IPS-18a (cell line): ENCODE data around the gene PTPRE.

Experiments used
- H3K27ac ChIP-seq: one replicate; pipeline ENCODE4 v1.5.1; 2013; ENCODE audit warnings: low read length
- H3K27me3 ChIP-seq: one replicate; pipeline ENCODE4 v1.6.1; 2013; ENCODE audit warnings: mild to moderate bottlenecking, low read length; ENCODE audit not compliant: control insufficient read depth, insufficient read depth
- H3K36me3 ChIP-seq: one replicate; pipeline ENCODE4 v1.6.1; 2013; ENCODE audit warnings: low read depth, low read length; ENCODE audit not compliant: control insufficient read depth
- H3K4me1 ChIP-seq: one replicate; pipeline ENCODE4 v1.6.1; 2013; ENCODE audit warnings: low read depth, low read length; ENCODE audit not compliant: control insufficient read depth
- H3K4me3 ChIP-seq: one replicate; pipeline ENCODE4 v1.5.1; 2013; ENCODE audit warnings: low read length
- H3K9ac ChIP-seq: one replicate; pipeline ENCODE4 v1.6.1; 2013; ENCODE audit warnings: mild to moderate bottlenecking, low read length, moderate library complexity
- H3K9me3 ChIP-seq: one replicate; pipeline ENCODE4 v1.6.1; 2013; ENCODE audit warnings: low read depth, low read length; ENCODE audit not compliant: control insufficient read depth

Gene PTPRE

DNA sequence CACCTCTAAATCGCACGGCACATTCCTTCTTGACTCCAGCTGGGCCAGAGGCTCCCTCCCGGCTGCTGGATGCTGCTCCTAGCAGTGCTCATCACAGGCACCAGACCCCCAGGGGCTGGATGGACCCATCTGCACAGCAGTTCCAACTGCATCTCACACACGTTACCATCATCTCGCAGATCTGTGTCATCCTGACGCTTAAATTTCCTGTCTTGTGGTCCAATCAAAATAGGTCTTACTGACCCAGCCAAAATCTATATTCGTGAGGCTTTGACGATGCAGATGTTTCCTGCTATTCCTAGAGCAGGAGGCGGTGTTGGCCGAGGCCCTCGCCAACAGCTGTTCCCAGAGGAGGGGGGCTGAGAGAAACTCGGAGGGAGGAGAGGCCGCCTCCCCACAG is 111.3 kb downstream of the PTPRE start:
- no peak overlapping the region for H3K9ac ChIP-seq
- no peaks in the 10 kb centered on the region for H3K27me3 ChIP-seq
- H3K36me3 ChIP-seq = no peaks in the 10 kb centered on the region

DNA sequence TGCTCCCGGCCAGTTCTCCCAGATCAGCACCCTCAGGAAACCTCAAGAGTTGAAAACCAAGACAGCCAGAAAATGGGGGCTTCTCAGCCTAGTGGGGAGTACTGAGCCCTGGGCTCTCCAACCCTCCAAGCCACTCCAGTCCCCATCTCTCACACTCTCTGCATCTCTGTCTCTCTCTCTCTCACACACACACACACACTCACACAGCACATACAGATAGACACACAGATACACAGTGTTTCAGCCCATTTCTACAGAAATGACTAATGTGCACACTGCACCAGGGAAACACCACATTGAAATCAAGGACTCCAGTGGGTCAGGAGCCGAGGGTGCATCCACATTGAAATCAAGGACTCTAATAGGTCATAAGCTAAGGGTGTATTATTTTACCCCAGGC is 111.8 kb downstream of the PTPRE start:
- no peaks in the 10 kb centered on the region for H3K4me1 ChIP-seq
- H3K27ac ChIP-seq = no peak overlapping the region
- no peak overlapping the region for H3K9ac ChIP-seq
- H3K36me3 ChIP-seq = no peaks in the 10 kb centered on the region
- no peak overlapping the region for H3K4me3 ChIP-seq
- no peaks in the 10 kb centered on the region for H3K27me3 ChIP-seq
- no peaks in the 10 kb centered on the region for H3K9me3 ChIP-seq

More for the DNA sequence above, 111.3 kb downstream of the PTPRE start:
- H3K4me1 ChIP-seq = no peaks in the 10 kb centered on the region
- H3K27ac ChIP-seq = no peak overlapping the region
- no peak overlapping the region for H3K4me3 ChIP-seq
- H3K9me3 ChIP-seq = no peaks in the 10 kb centered on the region

DNA sequence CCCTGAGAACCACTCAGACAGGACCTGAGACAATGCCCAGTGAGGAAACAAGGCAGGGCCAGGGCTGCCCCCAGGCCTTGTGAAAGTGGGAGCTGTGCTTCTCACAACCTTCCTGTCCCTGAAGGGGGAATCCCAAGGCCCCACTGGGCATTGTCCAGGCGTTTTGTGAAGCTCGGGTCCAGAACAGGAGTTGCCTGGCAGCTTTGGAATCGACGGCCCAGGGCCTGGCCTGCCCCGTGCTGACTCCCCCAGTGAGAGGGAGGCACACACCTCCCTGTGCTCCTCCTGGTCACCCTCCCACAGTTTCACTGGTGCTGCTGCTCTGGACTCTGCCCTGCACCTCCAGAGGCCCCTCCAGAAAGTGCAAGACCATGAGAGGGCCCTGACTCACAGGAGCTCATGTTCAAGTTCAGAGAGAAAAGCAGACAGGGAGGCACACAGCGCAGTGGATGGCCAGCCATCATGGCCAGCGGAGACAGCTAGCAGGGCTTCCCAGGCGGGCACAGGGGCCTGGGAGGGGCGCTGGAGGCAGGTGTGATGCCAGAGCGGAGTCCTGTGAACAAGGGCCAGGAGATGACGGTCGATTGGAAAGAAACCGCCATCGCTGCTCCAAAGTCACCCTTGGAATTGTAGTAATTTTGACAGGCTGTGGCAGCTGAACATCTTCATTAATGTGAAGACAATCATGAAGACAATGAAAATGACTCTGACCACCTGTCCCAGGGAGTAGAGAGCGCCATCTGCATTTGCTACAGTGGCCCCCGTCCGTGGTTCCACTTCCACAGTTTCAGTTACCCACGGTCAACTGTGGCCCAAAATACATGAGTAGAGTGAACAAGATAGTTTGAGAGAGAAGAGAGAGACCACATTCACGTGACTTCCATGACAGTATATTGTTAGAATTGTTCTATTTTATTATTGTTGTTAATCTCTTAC is 115.6 kb downstream of the PTPRE start:
- Histone ChIP-seq H3K27me3 (no peaks in the 10 kb centered on the region), H3K4me1 (no peaks in the 10 kb centered on the region), H3K27ac (no peak overlapping the region), H3K36me3 (no peaks in the 10 kb centered on the region), H3K9ac (no peak overlapping the region), H3K9me3 (no peaks in the 10 kb centered on the region), H3K4me3 (no peak overlapping the region)

DNA sequence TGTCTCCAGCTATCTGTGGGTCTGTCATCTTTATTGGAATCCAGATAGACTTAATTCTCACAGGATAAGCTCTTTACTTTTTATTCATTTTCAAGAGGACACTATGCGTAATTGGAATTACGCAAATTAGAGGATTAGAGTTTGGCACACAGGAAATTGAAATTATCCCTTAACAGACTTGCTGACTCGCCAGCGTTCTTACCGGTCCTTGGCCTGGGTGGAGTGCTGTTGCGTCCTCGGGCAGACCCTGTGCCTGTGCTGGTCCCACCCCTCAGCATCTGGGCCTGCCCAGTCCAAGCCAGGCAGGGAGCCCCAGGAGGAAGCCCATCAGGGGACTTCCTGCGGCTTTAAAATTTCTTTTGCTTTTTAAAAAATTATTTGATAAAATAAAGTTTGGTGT is 117.5 kb downstream of the PTPRE start:
- H3K4me3 ChIP-seq = no peak overlapping the region
- H3K4me1 ChIP-seq = no peaks in the 10 kb centered on the region
- H3K36me3 ChIP-seq = no peaks in the 10 kb centered on the region
- no peak overlapping the region for H3K27ac ChIP-seq
- H3K27me3 ChIP-seq = no peaks in the 10 kb centered on the region
- H3K9ac ChIP-seq = no peak overlapping the region
- H3K9me3 ChIP-seq = no peaks in the 10 kb centered on the region

DNA sequence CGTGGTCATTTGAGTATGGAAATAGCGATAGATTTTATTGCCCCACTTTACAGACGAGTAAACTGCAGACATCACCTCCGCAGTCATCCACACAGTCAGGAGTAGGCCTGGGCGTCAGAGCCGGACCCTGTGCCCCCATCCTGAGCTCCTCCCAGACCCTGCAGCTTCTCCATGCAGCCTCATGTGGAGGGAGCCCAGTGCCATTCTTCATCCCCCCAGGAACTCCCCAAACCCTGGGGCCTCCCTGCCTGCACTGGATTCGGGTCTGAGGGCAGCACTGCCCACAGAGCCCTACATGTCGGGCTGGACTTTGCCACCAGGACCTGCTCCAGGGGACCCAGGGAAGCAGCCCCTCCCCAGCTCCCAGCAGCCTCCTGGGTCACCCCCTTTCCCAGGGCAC is 118.5 kb downstream of the PTPRE start:
- Histone ChIP-seq H3K36me3 (no peaks in the 10 kb centered on the region), H3K9me3 (no peaks in the 10 kb centered on the region), H3K4me3 (no peak overlapping the region), H3K4me1 (no peaks in the 10 kb centered on the region), H3K27me3 (no peaks in the 10 kb centered on the region), H3K9ac (no peak overlapping the region), H3K27ac (no peak overlapping the region)

DNA sequence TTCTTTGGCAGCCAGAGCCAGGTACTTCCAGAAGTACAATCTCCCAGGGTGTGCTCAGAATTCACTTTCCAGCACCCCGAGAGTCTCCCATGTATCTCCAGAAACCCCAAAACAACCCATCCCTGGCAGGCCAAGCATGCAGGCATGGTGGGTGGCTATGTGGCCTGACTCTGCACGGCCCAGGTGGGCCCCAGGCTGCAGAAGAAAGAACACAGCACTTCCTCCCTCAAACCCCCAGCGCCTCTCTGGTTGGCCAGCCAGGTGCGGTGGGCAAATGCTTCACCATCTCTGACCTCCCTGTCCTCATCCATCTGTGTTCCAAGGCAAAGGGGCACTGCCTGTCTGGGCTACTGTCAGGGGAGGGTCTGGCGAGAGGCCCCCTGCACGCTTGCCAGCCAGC is 119.0 kb downstream of the PTPRE start:
- no peaks in the 10 kb centered on the region for H3K27me3 ChIP-seq
- H3K4me3 ChIP-seq = no peak overlapping the region
- H3K9ac ChIP-seq = no peak overlapping the region
- no peaks in the 10 kb centered on the region for H3K9me3 ChIP-seq
- no peak overlapping the region for H3K27ac ChIP-seq
- no peaks in the 10 kb centered on the region for H3K36me3 ChIP-seq
- no peaks in the 10 kb centered on the region for H3K4me1 ChIP-seq

DNA sequence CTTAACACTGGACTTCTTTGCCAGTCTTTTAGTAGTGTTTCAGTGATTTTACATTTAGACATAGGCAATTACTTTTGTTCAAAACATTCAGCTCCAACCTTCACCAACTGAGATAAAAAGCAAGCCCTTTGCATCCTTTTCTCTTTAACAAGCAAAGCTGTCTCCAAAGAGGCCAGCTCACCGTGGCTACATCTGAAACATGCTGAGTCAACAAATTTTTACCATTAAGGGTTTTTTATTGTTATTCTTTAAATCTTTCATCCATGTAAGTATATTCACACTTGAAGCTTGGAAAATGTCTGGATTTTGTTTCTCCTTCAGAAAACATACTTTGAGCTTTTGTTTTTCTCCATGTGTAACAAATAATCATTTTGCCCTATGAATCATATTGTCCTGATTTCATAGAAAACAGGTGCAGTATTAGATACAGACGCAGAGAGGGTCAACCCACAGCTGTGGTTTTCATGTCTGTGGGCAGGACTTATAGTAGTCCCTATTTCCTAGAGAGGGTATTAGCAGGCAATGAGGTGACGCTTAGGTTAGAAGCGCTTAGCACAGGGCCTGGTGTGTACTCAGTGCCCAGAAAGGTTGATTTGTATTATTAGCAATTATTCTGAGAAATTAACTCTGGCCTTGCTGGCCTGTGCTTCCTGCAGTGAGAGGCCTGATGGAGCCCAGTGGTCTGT is 119.9 kb downstream of the PTPRE start:
- Histone ChIP-seq H3K27ac (no peak overlapping the region), H3K4me3 (no peak overlapping the region), H3K9me3 (no peaks in the 10 kb centered on the region), H3K9ac (no peak overlapping the region), H3K36me3 (no peaks in the 10 kb centered on the region), H3K4me1 (no peaks in the 10 kb centered on the region), H3K27me3 (no peaks in the 10 kb centered on the region)

DNA sequence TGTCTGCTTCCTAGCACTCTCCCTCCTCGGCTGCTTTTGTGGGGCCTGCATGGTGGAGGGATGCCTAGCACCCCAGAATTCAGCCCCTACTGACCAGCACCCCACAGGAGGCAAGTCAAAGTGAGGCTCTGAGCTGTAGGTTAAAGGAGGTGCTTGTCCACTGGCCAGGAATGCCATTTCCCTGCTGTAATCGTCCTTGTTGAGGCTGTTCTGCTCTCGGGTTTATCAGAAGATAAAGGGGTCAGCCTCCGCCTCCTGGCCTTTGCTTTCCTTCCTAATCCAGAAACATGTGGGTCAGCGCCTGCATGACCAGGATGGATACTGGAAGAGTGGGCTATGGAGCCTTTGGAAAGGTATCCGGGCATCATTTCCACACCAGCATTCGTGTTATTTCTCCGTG is 120.4 kb downstream of the PTPRE start:
- H3K27me3 ChIP-seq = no peaks in the 10 kb centered on the region
- no peaks in the 10 kb centered on the region for H3K36me3 ChIP-seq
- no peak overlapping the region for H3K4me3 ChIP-seq
- no peaks in the 10 kb centered on the region for H3K4me1 ChIP-seq
- no peak overlapping the region for H3K27ac ChIP-seq
- H3K9me3 ChIP-seq = no peaks in the 10 kb centered on the region
- no peak overlapping the region for H3K9ac ChIP-seq

DNA sequence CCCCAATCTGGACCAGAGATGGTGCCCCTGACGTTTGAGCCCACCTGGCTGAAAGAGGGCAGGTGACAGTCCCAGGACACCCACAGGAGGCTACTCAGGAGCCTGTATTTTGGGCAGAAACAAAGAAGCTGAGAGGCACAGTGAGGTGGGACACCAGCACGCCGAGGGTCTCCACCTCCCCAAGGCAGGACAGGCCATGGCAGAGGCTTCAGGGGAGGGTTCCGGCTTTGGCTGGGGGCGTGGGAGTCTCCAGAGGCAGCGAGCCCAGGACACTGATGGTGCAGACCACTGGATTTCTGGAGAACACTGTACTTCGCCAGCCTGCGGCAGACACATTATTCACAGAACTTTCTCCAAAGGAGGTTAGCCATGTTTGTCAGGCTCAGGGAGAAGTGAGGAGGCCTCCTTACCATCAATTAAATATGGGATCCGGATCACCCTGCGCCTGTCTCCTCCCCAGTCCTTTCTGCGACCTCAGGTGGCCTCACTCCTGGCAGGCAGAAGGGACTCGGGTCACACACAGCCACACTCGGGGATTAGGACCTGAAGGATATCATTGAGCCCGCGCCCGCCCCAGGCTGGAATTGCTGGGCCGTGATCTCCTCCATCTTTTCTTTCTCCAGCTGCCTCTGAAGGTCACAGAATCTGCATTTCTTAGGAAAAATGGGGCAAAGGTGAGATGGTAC is 121.1 kb downstream of the PTPRE start:
- Histone ChIP-seq H3K27ac (no peak overlapping the region), H3K4me3 (no peak overlapping the region), H3K9ac (no peak overlapping the region), H3K4me1 (no peaks in the 10 kb centered on the region), H3K27me3 (no peaks in the 10 kb centered on the region), H3K36me3 (no peaks in the 10 kb centered on the region), H3K9me3 (no peaks in the 10 kb centered on the region)

DNA sequence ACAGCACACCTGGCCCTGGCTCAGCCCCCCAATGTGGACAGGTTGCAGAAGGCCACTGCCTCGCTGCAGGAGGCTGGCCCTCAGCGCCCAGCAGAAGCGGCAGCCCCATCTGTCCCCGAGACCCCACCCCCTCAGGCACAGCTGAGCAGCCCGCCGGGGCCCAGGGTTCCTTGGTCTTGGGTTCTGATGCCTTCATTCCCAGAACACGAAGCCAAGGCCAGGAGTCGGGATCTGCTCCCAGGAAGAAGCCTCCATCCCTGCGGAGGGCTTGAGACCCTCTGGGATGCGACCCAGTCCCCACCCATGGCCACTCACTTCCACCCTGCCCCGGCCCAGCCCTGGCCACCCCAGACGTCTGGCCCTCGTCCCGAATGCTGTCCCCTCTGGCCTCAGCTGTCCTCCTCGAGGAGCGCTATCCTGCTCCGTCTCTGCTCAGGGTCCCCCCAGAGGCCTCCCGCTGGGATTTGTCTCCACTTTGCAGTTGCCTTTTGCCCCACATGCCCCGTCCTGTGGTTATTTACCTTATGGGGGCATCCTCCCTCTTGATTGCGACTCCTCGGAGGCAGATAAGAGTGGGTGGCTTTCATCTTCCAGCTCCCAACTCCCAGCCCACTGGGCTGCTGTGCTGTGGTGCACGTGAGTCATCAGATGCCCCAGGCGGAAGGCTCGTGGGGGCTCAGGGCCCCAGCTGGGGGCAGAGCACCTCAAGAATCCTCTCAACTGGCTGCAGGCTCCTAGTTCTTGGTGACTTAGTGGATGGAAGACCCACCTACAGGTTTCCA is 121.8 kb downstream of the PTPRE start:
- Histone ChIP-seq H3K9ac (no peak overlapping the region), H3K4me1 (no peaks in the 10 kb centered on the region), H3K36me3 (no peaks in the 10 kb centered on the region), H3K27ac (no peak overlapping the region), H3K27me3 (no peaks in the 10 kb centered on the region), H3K9me3 (no peaks in the 10 kb centered on the region), H3K4me3 (no peak overlapping the region)

DNA sequence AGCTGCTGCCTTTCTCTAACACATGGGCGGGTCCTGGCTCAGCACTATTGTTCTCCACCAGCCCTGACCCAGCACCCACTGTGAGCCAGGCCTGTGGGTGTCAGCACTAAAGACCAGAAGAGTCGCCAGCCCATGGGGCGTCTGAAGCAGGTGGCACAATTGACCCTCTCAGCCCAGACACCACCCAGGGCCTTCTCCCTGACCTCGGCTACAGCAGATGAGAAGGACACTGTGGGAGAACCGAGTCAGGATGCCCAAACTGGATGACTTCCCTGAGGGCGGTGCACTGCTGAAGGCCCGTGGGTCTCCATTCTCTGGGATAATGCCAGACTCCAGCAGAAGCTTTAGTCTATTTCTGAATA is 122.4 kb downstream of the PTPRE start:
- H3K4me1 ChIP-seq = no peaks in the 10 kb centered on the region
- no peaks in the 10 kb centered on the region for H3K9me3 ChIP-seq
- no peak overlapping the region for H3K4me3 ChIP-seq
- no peaks in the 10 kb centered on the region for H3K36me3 ChIP-seq
- H3K27ac ChIP-seq = no peak overlapping the region
- H3K27me3 ChIP-seq = no peaks in the 10 kb centered on the region
- no peak overlapping the region for H3K9ac ChIP-seq
